ENCODE results near the gene SARM1. TPM values are rescaled to one million over a fixed set of nuclear protein-coding genes. Genes with fewer than 3 reads are reported as not detected.
A peak's percentile ranks its signal among the peaks of the same experiment; 100 is the strongest.

The SARM1 gene
- total and polyA plus RNA-seq, 2 of the 13 experiments (the other 11 are each of a cell fraction or from before 2014, with no cell fraction given), result 0.73 to 0.86 TPM

DNA sequence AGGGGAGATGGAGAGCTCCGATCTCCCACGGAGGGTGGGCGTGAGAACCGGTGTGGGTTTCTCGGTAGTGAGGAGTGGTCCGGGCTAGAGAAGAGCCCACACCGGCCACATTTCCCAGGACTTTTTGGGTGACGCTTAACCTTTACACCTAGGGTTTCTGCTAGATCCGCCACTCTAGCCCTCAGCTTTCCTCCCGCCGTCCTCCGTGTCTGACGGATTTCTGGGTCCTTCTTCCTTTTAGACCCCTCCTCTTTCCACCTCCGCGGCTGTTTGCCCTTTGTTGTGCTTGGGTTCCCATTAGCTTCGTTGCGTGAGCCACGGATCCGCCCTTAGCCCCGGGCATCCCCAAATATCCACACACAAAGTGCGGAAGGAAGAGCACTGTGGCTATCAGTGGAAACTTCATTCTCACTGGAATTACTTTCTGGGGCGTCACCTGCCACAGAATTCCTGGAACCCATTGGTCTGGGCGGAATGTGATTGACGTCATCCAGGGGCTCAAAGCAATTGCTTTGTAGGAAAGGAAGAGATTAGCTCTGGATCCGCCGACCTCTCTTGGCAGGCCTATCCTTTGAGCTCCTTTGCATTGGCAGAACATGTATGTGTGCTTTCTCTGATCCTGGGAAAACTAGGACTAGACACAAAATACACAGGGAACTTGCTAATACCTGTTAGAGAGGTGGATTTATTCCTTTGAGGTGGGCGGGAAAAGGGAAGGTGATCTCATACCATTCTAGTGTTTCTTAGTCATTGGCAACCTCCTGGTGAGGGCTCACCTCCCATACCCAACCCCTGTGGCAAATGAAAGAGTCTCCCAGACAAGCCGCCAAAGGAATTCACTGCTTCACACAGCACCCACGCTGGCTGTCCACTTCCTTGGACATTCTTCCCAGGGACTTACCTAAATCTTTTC lies 35.3 kb upstream of the SARM1 start (continued):
- TF ChIP-seq FOSL1 (CRISPR knock-in tag; IDR thresholded peaks at IDR 0.05; ENCODE audit: borderline replicate concordance) (no peak), POGZ (CRISPR knock-in tag; IDR thresholded peaks at IDR 0.05) (no peak), MXD4 (CRISPR knock-in tag; IDR thresholded peaks at IDR 0.05) (no peak), ZNF180 (CRISPR knock-in tag; IDR thresholded peaks at IDR 0.05; ENCODE audit: borderline replicate concordance, low read depth) (no peak), ZNF557 (CRISPR knock-in tag; IDR thresholded peaks at IDR 0.05) (no peak), ZNF577 (CRISPR knock-in tag; IDR thresholded peaks at IDR 0.05; ENCODE audit: borderline replicate concordance, low read depth) (no peak), GZF1 (CRISPR knock-in tag; IDR thresholded peaks at IDR 0.05) (no peak), CREM (IDR thresholded peaks at IDR 0.05) (peak; percentile 51; the same call in 1 of the 2 replicates), CREM (CRISPR knock-in tag; IDR thresholded peaks at IDR 0.05) (no peak), ZNF34 (CRISPR knock-in tag; IDR thresholded peaks at IDR 0.05; ENCODE audit: borderline replicate concordance) (peak; percentile 13; the same call in 1 of the 2 replicates), POLR2A (IDR thresholded peaks at IDR 0.05; ENCODE audit: insufficient read depth in 1 of 2, low read depth in 2 of 2, low read length in 2 of 2) (peak in 1 of 2 experiments; percentile 45; a peak in 1 of 4 replicates), HIVEP1 (CRISPR knock-in tag; IDR thresholded peaks at IDR 0.05) (no peak), ZNF792 (CRISPR knock-in tag; IDR thresholded peaks at IDR 0.05) (0 out of 2 replicates have a peak, but pooled peaks have one; percentile 1), ZNF432 (CRISPR knock-in tag; IDR thresholded peaks at IDR 0.05; ENCODE audit: borderline replicate concordance) (no peak), ZNF138 (CRISPR knock-in tag; IDR thresholded peaks at IDR 0.05; ENCODE audit: low read depth) (no peak), NFYB (CRISPR knock-in tag; IDR thresholded peaks at IDR 0.05) (peak; percentile 32; the same call in 1 of the 2 replicates), ZSCAN22 (CRISPR knock-in tag; IDR thresholded peaks at IDR 0.05) (no peak), ZNF20 (CRISPR knock-in tag; IDR thresholded peaks at IDR 0.05) (no peak)
- TF ChIP-seq, protein P1, sequence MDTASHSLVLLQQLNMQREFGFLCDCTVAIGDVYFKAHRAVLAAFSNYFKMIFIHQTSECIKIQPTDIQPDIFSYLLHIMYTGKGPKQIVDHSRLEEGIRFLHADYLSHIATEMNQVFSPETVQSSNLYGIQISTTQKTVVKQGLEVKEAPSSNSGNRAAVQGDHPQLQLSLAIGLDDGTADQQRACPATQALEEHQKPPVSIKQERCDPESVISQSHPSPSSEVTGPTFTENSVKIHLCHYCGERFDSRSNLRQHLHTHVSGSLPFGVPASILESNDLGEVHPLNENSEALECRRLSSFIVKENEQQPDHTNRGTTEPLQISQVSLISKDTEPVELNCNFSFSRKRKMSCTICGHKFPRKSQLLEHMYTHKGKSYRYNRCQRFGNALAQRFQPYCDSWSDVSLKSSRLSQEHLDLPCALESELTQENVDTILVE (CRISPR knock-in tag; IDR thresholded peaks at IDR 0.05), result no peak
- TF ChIP-seq, protein P2, sequence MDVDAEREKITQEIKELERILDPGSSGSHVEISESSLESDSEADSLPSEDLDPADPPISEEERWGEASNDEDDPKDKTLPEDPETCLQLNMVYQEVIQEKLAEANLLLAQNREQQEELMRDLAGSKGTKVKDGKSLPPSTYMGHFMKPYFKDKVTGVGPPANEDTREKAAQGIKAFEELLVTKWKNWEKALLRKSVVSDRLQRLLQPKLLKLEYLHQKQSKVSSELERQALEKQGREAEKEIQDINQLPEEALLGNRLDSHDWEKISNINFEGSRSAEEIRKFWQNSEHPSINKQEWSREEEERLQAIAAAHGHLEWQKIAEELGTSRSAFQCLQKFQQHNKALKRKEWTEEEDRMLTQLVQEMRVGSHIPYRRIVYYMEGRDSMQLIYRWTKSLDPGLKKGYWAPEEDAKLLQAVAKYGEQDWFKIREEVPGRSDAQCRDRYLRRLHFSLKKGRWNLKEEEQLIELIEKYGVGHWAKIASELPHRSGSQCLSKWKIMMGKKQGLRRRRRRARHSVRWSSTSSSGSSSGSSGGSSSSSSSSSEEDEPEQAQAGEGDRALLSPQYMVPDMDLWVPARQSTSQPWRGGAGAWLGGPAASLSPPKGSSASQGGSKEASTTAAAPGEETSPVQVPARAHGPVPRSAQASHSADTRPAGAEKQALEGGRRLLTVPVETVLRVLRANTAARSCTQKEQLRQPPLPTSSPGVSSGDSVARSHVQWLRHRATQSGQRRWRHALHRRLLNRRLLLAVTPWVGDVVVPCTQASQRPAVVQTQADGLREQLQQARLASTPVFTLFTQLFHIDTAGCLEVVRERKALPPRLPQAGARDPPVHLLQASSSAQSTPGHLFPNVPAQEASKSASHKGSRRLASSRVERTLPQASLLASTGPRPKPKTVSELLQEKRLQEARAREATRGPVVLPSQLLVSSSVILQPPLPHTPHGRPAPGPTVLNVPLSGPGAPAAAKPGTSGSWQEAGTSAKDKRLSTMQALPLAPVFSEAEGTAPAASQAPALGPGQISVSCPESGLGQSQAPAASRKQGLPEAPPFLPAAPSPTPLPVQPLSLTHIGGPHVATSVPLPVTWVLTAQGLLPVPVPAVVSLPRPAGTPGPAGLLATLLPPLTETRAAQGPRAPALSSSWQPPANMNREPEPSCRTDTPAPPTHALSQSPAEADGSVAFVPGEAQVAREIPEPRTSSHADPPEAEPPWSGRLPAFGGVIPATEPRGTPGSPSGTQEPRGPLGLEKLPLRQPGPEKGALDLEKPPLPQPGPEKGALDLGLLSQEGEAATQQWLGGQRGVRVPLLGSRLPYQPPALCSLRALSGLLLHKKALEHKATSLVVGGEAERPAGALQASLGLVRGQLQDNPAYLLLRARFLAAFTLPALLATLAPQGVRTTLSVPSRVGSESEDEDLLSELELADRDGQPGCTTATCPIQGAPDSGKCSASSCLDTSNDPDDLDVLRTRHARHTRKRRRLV (CRISPR knock-in tag; IDR thresholded peaks at IDR 0.05), result no peak
- TF ChIP-seq, protein P3, sequence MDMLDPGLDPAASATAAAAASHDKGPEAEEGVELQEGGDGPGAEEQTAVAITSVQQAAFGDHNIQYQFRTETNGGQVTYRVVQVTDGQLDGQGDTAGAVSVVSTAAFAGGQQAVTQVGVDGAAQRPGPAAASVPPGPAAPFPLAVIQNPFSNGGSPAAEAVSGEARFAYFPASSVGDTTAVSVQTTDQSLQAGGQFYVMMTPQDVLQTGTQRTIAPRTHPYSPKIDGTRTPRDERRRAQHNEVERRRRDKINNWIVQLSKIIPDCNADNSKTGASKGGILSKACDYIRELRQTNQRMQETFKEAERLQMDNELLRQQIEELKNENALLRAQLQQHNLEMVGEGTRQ (IDR thresholded peaks at IDR 0.05; ENCODE audit: low read depth, low read length), result no peak
- TF ChIP-seq, protein P3 (CRISPR knock-in tag; IDR thresholded peaks at IDR 0.05; ENCODE audit: borderline replicate concordance), result peak; percentile 32; the same call in 1 of the 2 replicates
